Transverse colon (tissue), 4 donors: ENCODE measurements around the gene ABL1. TPM values are rescaled to one million over a fixed set of nuclear protein-coding genes. Genes with fewer than 3 reads are reported as not detected.
A peak's percentile ranks its signal among the peaks of the same experiment; 100 is the strongest.

ENCODE experiments used
- DNase-seq: peaks from one replicate; pipeline ENCODE4 v3.0.0-alpha.2; 2019
- H3K27ac ChIP-seq, 4 donors: fragments of 200-600 bp; sonication (generic); 2 replicates each; pipeline ENCODE4 v1.5.1; 2016 to 2018; ENCODE audit warnings: inconsistent platforms in 4 of 4
- H3K27me3 ChIP-seq: fragments of 200-600 bp; sonication (generic); 2 replicates; pipeline ENCODE4 v1.5.1; 2017; ENCODE audit warnings: inconsistent platforms
- H3K36me3 ChIP-seq, 4 donors: fragments of 200-600 bp; sonication (generic); 2 replicates each; pipeline ENCODE4 v1.5.1; 2017 to 2019; ENCODE audit warnings: inconsistent platforms in 4 of 4
- H3K4me1 ChIP-seq, 4 donors: fragments of 200-600 bp; sonication (generic); 2 replicates each; pipeline ENCODE4 v1.5.1; 2017 to 2020; ENCODE audit warnings: inconsistent platforms in 4 of 4
- H3K4me3 ChIP-seq, 4 donors: fragments of 200-600 bp; sonication (generic); 1 replicate in 1 of 4; 2 replicates in 3 of 4; pipeline versions ENCODE4 v1.5.1 to v1.6.1; 2017 to 2019; ENCODE audit warnings: inconsistent platforms in 4 of 4
- H3K9me3 ChIP-seq, 2 donors: fragments of 200-600 bp; sonication (generic); 2 replicates each; pipeline ENCODE4 v1.5.1; 2017 to 2019; ENCODE audit warnings: inconsistent platforms in 2 of 2
- CTCF ChIP-seq, 5 experiments: fragments of 200-600 bp in 3 of 5; fragments of 450-650 bp in 2 of 5; sonication (generic) in 3 of 5; IDR thresholded peaks; 1 replicate in 2 of 5; 2 replicates in 3 of 5; pipeline ENCODE4 v1.5.1; 2016 to 2017; ENCODE audit warnings: antibody characterized with exemption in 5 of 5, inconsistent platforms in 3 of 5, mild to moderate bottlenecking in 2 of 5, moderate library complexity in 1 of 5
- EP300 ChIP-seq: sonication (generic); formaldehyde crosslinking; IDR thresholded peaks from one replicate; pipeline ENCODE4 v1.6.1; 2017; ENCODE audit warnings: antibody characterized with exemption, low read depth
- POLR2A ChIP-seq: fragments of 450-650 bp; IDR thresholded peaks from one replicate; pipeline ENCODE4 v1.6.1; 2016; ENCODE audit warnings: antibody characterized with exemption, mild to moderate bottlenecking, moderate library complexity
- POLR2AphosphoS5 ChIP-seq, 3 donors: sonication (generic); formaldehyde crosslinking; IDR thresholded peaks; one replicate each; pipeline ENCODE4 v1.6.1; 2016; ENCODE audit warnings: antibody characterized with exemption in 3 of 3
- WGBS, 2 donors: methylation state at CpG; one replicate each; pipeline ENCODE4 v1.1.5; 2018; ENCODE audit warnings: low coverage in 1 of 2; 5-methylcytosine and 5-hydroxymethylcytosine counted together
- in situ Hi-C, 4 donors: fragments of 200-750 bp; cut with MboI; loops; one replicate each; pipeline versions ENCODE4 v1.15.0 to v1.15.1; 2017; ENCODE audit warnings: low sequenced_read_pairs in 3 of 4, low pct_ligation_motif_present in 1 of 4, low pct_unique_long_range_greater_than_20kb in 1 of 4
- intact Hi-C: fragments of 100-400 bp; cut with DNase I; formaldehyde crosslinking; loops from one replicate; pipeline ENCODE4 v1.15.1; 2023; ENCODE audit warnings: low total_unique reads
- total RNA-seq, 4 donors: library from RNA; depleted of rRNA; stranded (reverse); fragments of >200 nt; gene quantifications; one replicate each; pipeline ENCODE4 v1.1.0, GENCODE V29; 2016

Gene ABL1
- total RNA-seq, 4 donors from 2014 or later: 66.9 to 97.1 (median 81.8) TPM

GRCh38 chr9:130858739-130859705 is 24.0 kb downstream of the ABL1 start:
- DNase-seq: no peak
- Histone ChIP-seq H3K27me3 (no peaks in the 10 kb centered on the region), H3K4me1 (peaks cover 4 to 50% (median 32%) of the 10 kb centered on the region in 4 donors), H3K36me3 (peaks cover 0 to 24% (median 9%) of the 10 kb centered on the region in 4 donors), H3K27ac (peak overlapping the region; percentile 54 to 83 (median 78)), H3K9me3 (no peaks in the 10 kb centered on the region), H3K4me3 (no peak overlapping the region)
- WGBS, 2 donors: 64 to 79% methylated on average over 6 to 20 of the region's 20 CpGs
- in situ Hi-C loops: loop anchor here in 1 of 4 donors (25.0 kb wide), 1 partner anchor 97 kb away; no protein-coding TSS in a partner anchor
- intact Hi-C loops: no loop called here
- no peak for TF ChIP-seq CTCF (IDR thresholded peaks at IDR 0.05)
- no peak for TF ChIP-seq EP300
- no peak for TF ChIP-seq POLR2AphosphoS5 (IDR thresholded peaks at IDR 0.05)
- TF ChIP-seq POLR2A: no peak

GRCh38 chr9:130860458-130861316 is 25.6 kb downstream of the ABL1 start:
- Histone ChIP-seq H3K4me1 (peaks cover 4 to 55% (median 32%) of the 10 kb centered on the region in 4 donors), H3K9me3 (no peaks in the 10 kb centered on the region), H3K36me3 (peaks cover 0 to 15% (median 5%) of the 10 kb centered on the region in 4 donors), H3K27ac (peak overlapping the region; percentile 54 to 83 (median 78)), H3K27me3 (no peaks in the 10 kb centered on the region), H3K4me3 (no peak overlapping the region)
- intact Hi-C loops (loop anchor here (2.0 to 5.0 kb wide), 2 partner anchors 90 to 148 kb away; no protein-coding TSS in a partner anchor), in situ Hi-C loops (loop anchor here (5.0 to 25.0 kb wide), 6 partner anchors 84 to 156 kb away; no protein-coding TSS in a partner anchor)
- DNase-seq: peak; percentile 69
- TF ChIP-seq POLR2AphosphoS5 (IDR thresholded peaks at IDR 0.05): peak; percentile 70 to 71 (median 70)
- no peak for TF ChIP-seq EP300
- TF ChIP-seq POLR2A: peak; percentile 9
- peak in 2 of 5 experiments; percentile 17 to 28 for TF ChIP-seq CTCF (IDR thresholded peaks at IDR 0.05)
- 60% methylated on average over 28 of the region's 28 CpGs; no CpG with 5 or more reads in 1 of the 2 donors for WGBS, 2 donors

- no peak for DNase-seq
- Histone ChIP-seq H3K27ac (peak overlapping the region; percentile 54 to 83 (median 78)), H3K4me1 (peaks cover 4 to 56% (median 32%) of the 10 kb centered on the region in 4 donors), H3K36me3 (peaks cover 0 to 7% (median under 1%) of the 10 kb centered on the region in 4 donors), H3K4me3 (no peak overlapping the region), H3K27me3 (no peaks in the 10 kb centered on the region), H3K9me3 (no peaks in the 10 kb centered on the region)
- intact Hi-C loops (loop anchor here (1.0 to 5.0 kb wide), 3 partner anchors 72 to 149 kb away; no protein-coding TSS in a partner anchor), in situ Hi-C loops (loop anchor here (5.0 to 25.0 kb wide), 6 partner anchors 83 to 157 kb away; no protein-coding TSS in a partner anchor)
- WGBS, 2 donors: 61 to 62% methylated on average over 3 to 8 of the region's 8 CpGs
- TF ChIP-seq POLR2A: no peak
- no peak for TF ChIP-seq CTCF (IDR thresholded peaks at IDR 0.05)
- TF ChIP-seq EP300: no peak
- no peak for TF ChIP-seq POLR2AphosphoS5 (IDR thresholded peaks at IDR 0.05)
Observed at GRCh38 chr9:130861372-130862180, 26.5 kb downstream of the ABL1 start.
